Activated CD8-positive, alpha-beta T cell treated with anti-CD3 and anti-CD28 coated beads, Interleukin-2, amount 10 ng/mL, durations not matched to agents 7 days and 5 days (primary cell): ENCODE data around the gene FRYL. TPM values are rescaled to one million over a fixed set of nuclear protein-coding genes. Genes with fewer than 3 reads are reported as not detected.

Experiments used
- ATAC-seq: fragments of 150-1000 bp; cut with Tn5 transposase; one replicate; pipeline ENCODE4 v1.10.0; 2021; ENCODE audit warnings: moderate library complexity
- CTCF ChIA-PET: fragments of 350-600 bp; sonication (Branson Sonifier 250); formaldehyde crosslinking; loops from one replicate; lab custom pipeline; 2021; ENCODE audit warnings: antibody characterized with exemption; lab: Charles Lee
- POLR2A ChIA-PET: fragments of 350-600 bp; sonication (Branson Sonifier 250); formaldehyde crosslinking; loops from one replicate; lab custom pipeline; 2021; ENCODE audit warnings: antibody characterized with exemption; lab: Charles Lee
- DNase-seq: peaks from one replicate; pipeline ENCODE4 v3.0.0-alpha.2; 2020
- H3K27ac Mint-ChIP-seq: one replicate; pipeline ENCODE4 v1.8.0; 2021; ENCODE audit warnings: mild to moderate bottlenecking, mixed read lengths
- H3K27me3 Mint-ChIP-seq: one replicate; pipeline ENCODE4 v1.8.0; 2021; ENCODE audit warnings: low read depth, mixed read lengths
- H3K36me3 Mint-ChIP-seq: one replicate; pipeline ENCODE4 v1.8.0; 2021; ENCODE audit warnings: low read depth, mixed read lengths
- H3K4me1 Mint-ChIP-seq: one replicate; pipeline ENCODE4 v1.8.0; 2021; ENCODE audit warnings: low read depth, mixed read lengths
- H3K4me3 Mint-ChIP-seq: one replicate; pipeline ENCODE4 v1.8.0; 2021; ENCODE audit warnings: mild to moderate bottlenecking, mixed read lengths
- H3K9me3 Mint-ChIP-seq: one replicate; pipeline ENCODE4 v1.8.0; 2022; ENCODE audit warnings: mixed read lengths; ENCODE audit not compliant: insufficient read depth
- total RNA-seq, 2 experiments: library from RNA; stranded (reverse); gene quantifications; one replicate each; pipeline ENCODE4 v1.2.3, GENCODE V29; 2021

FRYL gene
- total RNA-seq, 2 experiments from 2014 or later: 98.5 to 107 TPM

DNA sequence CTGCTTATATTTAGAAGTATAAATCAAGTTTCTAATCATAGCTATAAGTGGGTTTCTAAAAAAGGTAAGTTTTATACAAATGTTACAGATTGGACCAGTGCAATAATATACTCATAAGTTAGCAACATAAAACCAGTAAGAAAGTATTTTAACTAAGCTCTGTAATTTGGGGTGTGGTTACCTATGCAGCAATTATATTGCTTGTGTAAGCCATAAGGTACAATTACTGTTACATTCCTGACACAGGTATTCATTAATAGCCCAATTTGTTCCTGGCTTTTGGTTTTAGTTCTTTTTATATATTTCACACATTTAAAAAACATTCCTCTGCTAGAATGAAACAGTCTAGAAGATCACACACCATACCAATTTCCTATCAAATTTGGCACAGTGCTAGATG, 115.1 kb downstream of the FRYL start:
- ChIA-PET CTCF (interaction anchor here (1.0 kb wide), 1 partner anchor 16 kb away, joined by 3 read pairs; no protein-coding TSS in a partner anchor), POLR2A (interaction anchor here (1.1 kb wide), 1 partner anchor 67 kb away, joined by 3 read pairs; no protein-coding TSS in a partner anchor)
- no peak for ATAC-seq
- Mint-ChIP-seq H3K36me3 (peaks cover 22% of the 10 kb centered on the region), H3K27me3 (no peaks in the 10 kb centered on the region), H3K4me1 (peaks cover 27% of the 10 kb centered on the region), H3K4me3 (no peak overlapping the region), H3K27ac (no peak overlapping the region), H3K9me3 (peaks cover 3% of the 10 kb centered on the region)
- DNase-seq: no peak

GRCh38 chr4:48661391-48661790, 118.7 kb downstream of the FRYL start:
- no peaks in the 10 kb centered on the region for H3K27me3 Mint-ChIP-seq
- H3K27ac Mint-ChIP-seq: no peak overlapping the region
- peaks cover 26% of the 10 kb centered on the region for H3K36me3 Mint-ChIP-seq
- H3K4me1 Mint-ChIP-seq: peaks cover 22% of the 10 kb centered on the region
- ChIA-PET CTCF (no interaction called here), POLR2A (interaction anchor here (0.8 kb wide), 1 partner anchor 271 kb away, joined by 3 read pairs; no protein-coding TSS in a partner anchor)
- peaks cover 3% of the 10 kb centered on the region for H3K9me3 Mint-ChIP-seq
- H3K4me3 Mint-ChIP-seq: no peak overlapping the region
- DNase-seq (no peak), ATAC-seq (no peak)

- POLR2A ChIA-PET: no interaction called here
- Mint-ChIP-seq H3K36me3 (peaks cover 26% of the 10 kb centered on the region), H3K4me3 (no peak overlapping the region), H3K9me3 (peaks cover 3% of the 10 kb centered on the region), H3K4me1 (peaks cover 16% of the 10 kb centered on the region), H3K27ac (no peak overlapping the region), H3K27me3 (no peaks in the 10 kb centered on the region)
- ATAC-seq: no peak
- DNase-seq: no peak
- CTCF ChIA-PET: interaction anchor here (1.0 kb wide), 1 partner anchor 17 kb away, joined by 3 read pairs; no protein-coding TSS in a partner anchor
Observed at GRCh38 chr4:48660347-48660746, 119.7 kb downstream of the FRYL start.

GRCh38 chr4:48654015-48654664, 125.9 kb downstream of the FRYL start:
- CTCF ChIA-PET: no interaction called here
- POLR2A ChIA-PET: no interaction called here
- H3K9me3 Mint-ChIP-seq: no peaks in the 10 kb centered on the region
- no peak overlapping the region for H3K4me3 Mint-ChIP-seq
- peaks cover 10% of the 10 kb centered on the region for H3K36me3 Mint-ChIP-seq
- peaks cover 27% of the 10 kb centered on the region for H3K4me1 Mint-ChIP-seq
- no peak for ATAC-seq
- H3K27me3 Mint-ChIP-seq: no peaks in the 10 kb centered on the region
- H3K27ac Mint-ChIP-seq: no peak overlapping the region
- DNase-seq: no peak

DNA sequence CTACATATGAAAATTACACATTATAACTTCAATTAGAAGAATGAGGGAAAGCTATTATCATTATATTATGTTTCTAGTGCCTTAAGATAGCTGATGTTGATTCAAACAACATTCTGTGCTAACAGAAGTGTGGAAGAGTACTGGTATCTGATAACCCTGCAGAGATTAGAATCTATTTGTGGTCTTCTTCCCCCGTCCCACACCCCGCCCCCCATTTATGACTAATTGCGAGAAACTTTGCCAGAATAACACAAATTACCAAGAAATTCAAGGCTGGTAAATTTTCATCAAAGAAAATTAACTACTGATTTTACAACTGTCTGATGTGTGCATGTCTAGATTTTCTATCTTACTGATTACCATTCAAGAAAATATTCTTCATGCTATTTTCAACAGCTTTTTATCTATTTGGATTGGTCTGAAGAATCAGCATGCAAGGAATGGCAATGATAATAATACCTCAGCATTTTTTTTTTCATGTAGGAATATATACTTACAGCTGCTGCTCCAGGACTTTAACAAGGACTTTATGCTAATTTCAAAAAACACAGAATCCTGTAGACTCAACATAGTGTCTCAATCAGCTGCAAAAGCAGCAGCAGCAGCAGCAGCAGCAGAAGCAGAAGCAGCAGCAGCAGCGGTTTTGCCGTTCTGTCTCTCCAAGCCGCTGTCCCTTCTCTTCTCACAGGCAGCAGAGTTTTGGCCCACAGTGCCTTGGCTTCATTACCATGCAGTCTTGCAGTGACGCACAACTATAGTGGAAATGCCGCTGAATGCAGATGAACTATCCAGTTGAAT, 126.7 kb downstream of the FRYL start:
- H3K4me1 Mint-ChIP-seq: peaks cover 24% of the 10 kb centered on the region
- DNase-seq: no peak
- H3K27me3 Mint-ChIP-seq: no peaks in the 10 kb centered on the region
- H3K9me3 Mint-ChIP-seq: no peaks in the 10 kb centered on the region
- no peak overlapping the region for H3K27ac Mint-ChIP-seq
- ChIA-PET CTCF (no interaction called here), POLR2A (interaction anchor here (0.7 kb wide), 1 partner anchor 164 kb away, joined by 3 read pairs; no protein-coding TSS in a partner anchor)
- H3K4me3 Mint-ChIP-seq: no peak overlapping the region
- ATAC-seq: peak; percentile 42
- H3K36me3 Mint-ChIP-seq: peaks cover 6% of the 10 kb centered on the region

- ATAC-seq (no peak), DNase-seq (no peak)
- ChIA-PET POLR2A (no interaction called here), CTCF (interaction anchor here (1.5 kb wide), 1 partner anchor 29 kb away, joined by 4 read pairs; no protein-coding TSS in a partner anchor)
- Mint-ChIP-seq H3K9me3 (no peaks in the 10 kb centered on the region), H3K4me1 (peaks cover 24% of the 10 kb centered on the region), H3K36me3 (peaks cover 6% of the 10 kb centered on the region), H3K27ac (no peak overlapping the region), H3K27me3 (no peaks in the 10 kb centered on the region), H3K4me3 (no peak overlapping the region)
Observed at GRCh38 chr4:48651914-48652313, 128.2 kb downstream of the FRYL start.

- no peak for ATAC-seq
- ChIA-PET CTCF (no interaction called here), POLR2A (no interaction called here)
- no peaks in the 10 kb centered on the region for H3K27me3 Mint-ChIP-seq
- H3K4me1 Mint-ChIP-seq: peaks cover 19% of the 10 kb centered on the region
- no peak overlapping the region for H3K27ac Mint-ChIP-seq
- DNase-seq: no peak
- no peak overlapping the region for H3K4me3 Mint-ChIP-seq
- H3K9me3 Mint-ChIP-seq: no peaks in the 10 kb centered on the region
- peaks cover 6% of the 10 kb centered on the region for H3K36me3 Mint-ChIP-seq
Observed at GRCh38 chr4:48649505-48649904, 130.6 kb downstream of the FRYL start.

DNA sequence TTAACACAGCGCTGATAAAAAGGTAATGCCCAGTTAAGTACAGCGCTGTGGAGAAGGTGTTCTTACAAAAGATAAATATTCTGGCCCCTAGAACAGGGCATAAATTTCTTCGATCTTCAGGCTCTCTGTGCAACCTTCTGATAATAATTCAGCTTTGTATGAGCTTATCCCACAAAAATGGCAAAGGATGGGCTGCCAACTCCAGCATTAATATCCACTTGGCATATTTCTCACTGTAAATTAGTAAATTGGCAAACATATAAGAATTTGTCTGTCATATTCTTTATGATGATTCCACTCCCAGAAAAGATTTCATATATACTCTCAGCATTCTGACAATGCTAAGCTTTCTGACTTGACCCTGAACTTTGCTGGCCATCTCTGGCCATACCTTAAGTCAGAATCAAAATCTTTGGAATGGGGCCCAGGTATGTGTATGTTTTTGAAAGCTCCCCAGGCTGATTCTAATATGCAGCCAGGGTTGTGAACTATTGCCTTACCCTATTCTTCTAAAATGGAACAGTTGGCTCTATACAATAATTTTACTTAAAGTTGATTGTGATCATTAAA, 134.8 kb downstream of the FRYL start:
- H3K27ac Mint-ChIP-seq: no peak overlapping the region
- H3K9me3 Mint-ChIP-seq: no peaks in the 10 kb centered on the region
- ATAC-seq (no peak), DNase-seq (no peak)
- CTCF ChIA-PET: interaction anchor here (0.6 kb wide), 1 partner anchor 27 kb away, joined by 3 read pairs; no protein-coding TSS in a partner anchor
- peaks cover 4% of the 10 kb centered on the region for H3K36me3 Mint-ChIP-seq
- H3K27me3 Mint-ChIP-seq: no peaks in the 10 kb centered on the region
- no peaks in the 10 kb centered on the region for H3K4me1 Mint-ChIP-seq
- POLR2A ChIA-PET: no interaction called here
- H3K4me3 Mint-ChIP-seq: no peak overlapping the region

- H3K36me3 Mint-ChIP-seq: peaks cover 11% of the 10 kb centered on the region
- ChIA-PET CTCF (interaction anchor here (1.1 to 1.3 kb wide), 3 partner anchors 17 to 51 kb away, joined by 3 to 4 read pairs (median 3); no protein-coding TSS in a partner anchor), POLR2A (interaction anchor here (0.7 kb wide), 1 partner anchor 132 kb away, joined by 5 read pairs; no protein-coding TSS in a partner anchor)
- no peak overlapping the region for H3K4me3 Mint-ChIP-seq
- ATAC-seq: no peak
- H3K4me1 Mint-ChIP-seq: peaks cover 2% of the 10 kb centered on the region
- no peak overlapping the region for H3K27ac Mint-ChIP-seq
- no peaks in the 10 kb centered on the region for H3K27me3 Mint-ChIP-seq
- no peaks in the 10 kb centered on the region for H3K9me3 Mint-ChIP-seq
- no peak for DNase-seq
Observed at GRCh38 chr4:48642421-48643374, 137.4 kb downstream of the FRYL start.

DNA sequence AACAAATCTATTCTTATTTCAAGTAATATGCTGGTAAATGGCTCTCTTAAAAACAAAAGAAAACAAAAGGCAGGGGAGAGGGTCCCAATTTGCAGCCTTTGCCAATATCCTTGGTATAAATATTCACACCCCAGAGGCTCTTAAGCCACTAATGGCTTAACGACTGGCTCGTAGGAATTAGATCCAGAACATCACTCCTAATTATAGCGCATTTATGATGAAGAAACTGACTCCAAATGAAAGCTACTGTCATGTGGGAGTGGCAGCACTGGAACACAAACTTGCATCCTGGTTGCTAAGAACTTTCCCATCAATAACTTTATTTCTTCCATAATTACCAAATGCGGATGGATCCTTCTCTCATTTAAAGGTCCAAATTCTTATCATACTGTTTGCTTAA, 138.7 kb downstream of the FRYL start:
- DNase-seq: no peak
- H3K36me3 Mint-ChIP-seq: peaks cover 11% of the 10 kb centered on the region
- ATAC-seq: no peak
- ChIA-PET POLR2A (interaction anchor here (0.7 kb wide), 1 partner anchor 133 kb away, joined by 5 read pairs; no protein-coding TSS in a partner anchor), CTCF (interaction anchor here (1.3 kb wide), 1 partner anchor 32 kb away, joined by 3 read pairs; no protein-coding TSS in a partner anchor)
- peaks cover 4% of the 10 kb centered on the region for H3K4me1 Mint-ChIP-seq
- no peak overlapping the region for H3K27ac Mint-ChIP-seq
- H3K4me3 Mint-ChIP-seq: no peak overlapping the region
- no peaks in the 10 kb centered on the region for H3K27me3 Mint-ChIP-seq
- no peaks in the 10 kb centered on the region for H3K9me3 Mint-ChIP-seq

DNA sequence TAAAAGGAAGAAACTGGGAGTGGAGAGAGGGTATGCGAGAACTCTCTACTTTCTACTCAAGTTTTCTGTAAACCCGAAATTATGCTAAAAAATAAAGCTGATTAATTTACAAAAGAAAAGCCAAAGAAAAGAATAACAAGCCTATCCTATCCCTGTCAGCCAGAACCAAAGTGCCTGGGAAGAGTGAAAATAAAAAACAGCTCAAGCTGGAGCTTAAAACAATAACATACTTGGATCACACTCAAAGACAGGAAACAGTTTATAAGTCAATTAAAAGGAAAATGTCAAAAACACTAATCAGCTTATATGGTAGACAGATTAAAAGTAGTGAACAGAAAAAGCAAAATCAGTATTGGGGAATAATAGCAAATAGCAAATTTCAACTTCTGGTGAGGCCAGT, 139.4 kb downstream of the FRYL start:
- POLR2A ChIA-PET: no interaction called here
- DNase-seq (no peak), ATAC-seq (no peak)
- CTCF ChIA-PET: no interaction called here
- Mint-ChIP-seq H3K36me3 (peaks cover 11% of the 10 kb centered on the region), H3K4me3 (no peak overlapping the region), H3K9me3 (no peaks in the 10 kb centered on the region), H3K4me1 (peaks cover 4% of the 10 kb centered on the region), H3K27ac (no peak overlapping the region), H3K27me3 (no peaks in the 10 kb centered on the region)
